Type B pancreatic cell (in vitro differentiated cells): ENCODE results near the gene GBGT1. TPM values are rescaled to one million over a fixed set of nuclear protein-coding genes. Genes with fewer than 3 reads are reported as not detected.

ENCODE experiments used
- DNase-seq: peaks from one replicate; pipeline ENCODE4 v3.0.0; 2021; ENCODE audit warnings: mixed read lengths; ENCODE audit not compliant: unreplicated experiment; ENCODE audit errors: extremely low spot score
- H3K27ac Mint-ChIP-seq: 2 replicates; pipeline ENCODE4 v1.8.0; 2021; ENCODE audit warnings: mild to moderate bottlenecking, mixed read lengths
- H3K27me3 Mint-ChIP-seq: 2 replicates; pipeline ENCODE4 v1.8.0; 2021; ENCODE audit warnings: mixed read lengths
- H3K36me3 Mint-ChIP-seq: 2 replicates; pipeline ENCODE4 v1.8.0; 2021; ENCODE audit warnings: mixed read lengths
- H3K4me1 Mint-ChIP-seq: one replicate; pipeline ENCODE4 v1.8.0; 2021; ENCODE audit warnings: mixed read lengths; ENCODE audit not compliant: unreplicated experiment
- H3K4me3 Mint-ChIP-seq: 2 replicates; pipeline ENCODE4 v1.8.0; 2021; ENCODE audit warnings: mild to moderate bottlenecking, mixed read lengths
- H3K9me3 Mint-ChIP-seq: 2 replicates; pipeline ENCODE4 v1.8.0; 2021; ENCODE audit warnings: mixed read lengths
- CTCF ChIP-seq: fragments of 200-600 bp; sonication (generic); conservative IDR thresholded peaks from 2 replicates; pipeline ENCODE4 v1.5.0; 2021; ENCODE audit warnings: antibody characterized with exemption, mild to moderate bottlenecking
- total RNA-seq: library from RNA; stranded (reverse); gene quantifications from 2 replicates; pipeline ENCODE4 v1.2.1, GENCODE V29; 2021; ENCODE audit warnings: low replicate concordance

Gene GBGT1
- total RNA-seq, 1 donor from 2014 or later, result 21.0 TPM

- TF ChIP-seq CTCF, result no peak
- no peaks in the 10 kb centered on the region for H3K27me3 Mint-ChIP-seq
- no peak for DNase-seq
- no peak overlapping the region for H3K4me3 Mint-ChIP-seq
- peak overlapping the region; percentile 88 for H3K27ac Mint-ChIP-seq
- H3K4me1 Mint-ChIP-seq, result peaks cover 19% of the 10 kb centered on the region
- H3K9me3 Mint-ChIP-seq, result no peaks in the 10 kb centered on the region
- no peaks in the 10 kb centered on the region for H3K36me3 Mint-ChIP-seq
Observed at GRCh38 chr9:133140174-133140505, 23.6 kb downstream of the GBGT1 start.

GRCh38 chr9:133139246-133140173, 24.2 kb downstream of the GBGT1 start:
- Mint-ChIP-seq H3K4me3 (peak overlapping the region; percentile 44), H3K27ac (peak overlapping the region; percentile 88), H3K9me3 (no peaks in the 10 kb centered on the region), H3K36me3 (no peaks in the 10 kb centered on the region), H3K27me3 (no peaks in the 10 kb centered on the region), H3K4me1 (peaks cover 19% of the 10 kb centered on the region)
- TF ChIP-seq CTCF, result no peak
- no peak for DNase-seq

GRCh38 chr9:133137451-133138231, 26.1 kb downstream of the GBGT1 start:
- no peak for DNase-seq
- TF ChIP-seq CTCF, result no peak
- Mint-ChIP-seq H3K4me1 (peaks cover 20% of the 10 kb centered on the region), H3K36me3 (no peaks in the 10 kb centered on the region), H3K27ac (peak overlapping the region; percentile 39), H3K27me3 (no peaks in the 10 kb centered on the region), H3K9me3 (no peaks in the 10 kb centered on the region), H3K4me3 (no peak overlapping the region)

- no peak overlapping the region for H3K4me3 Mint-ChIP-seq
- no peaks in the 10 kb centered on the region for H3K36me3 Mint-ChIP-seq
- H3K27ac Mint-ChIP-seq, result peak overlapping the region; percentile 99
- no peaks in the 10 kb centered on the region for H3K27me3 Mint-ChIP-seq
- no peak for TF ChIP-seq CTCF
- no peaks in the 10 kb centered on the region for H3K9me3 Mint-ChIP-seq
- H3K4me1 Mint-ChIP-seq, result peaks cover 24% of the 10 kb centered on the region
- DNase-seq, result no peak
Observed at GRCh38 chr9:133135146-133135745, 28.5 kb downstream of the GBGT1 start.

- H3K27ac Mint-ChIP-seq, result peak overlapping the region; percentile 99
- H3K9me3 Mint-ChIP-seq, result no peaks in the 10 kb centered on the region
- TF ChIP-seq CTCF, result no peak
- H3K4me3 Mint-ChIP-seq, result peak overlapping the region; percentile 75
- H3K27me3 Mint-ChIP-seq, result no peaks in the 10 kb centered on the region
- no peaks in the 10 kb centered on the region for H3K36me3 Mint-ChIP-seq
- H3K4me1 Mint-ChIP-seq, result peaks cover 24% of the 10 kb centered on the region
- DNase-seq, result no peak
Observed at GRCh38 chr9:133134388-133135145, 29.1 kb downstream of the GBGT1 start.
